Measurements from ENCODE around the gene GPRASP2.

DNA sequence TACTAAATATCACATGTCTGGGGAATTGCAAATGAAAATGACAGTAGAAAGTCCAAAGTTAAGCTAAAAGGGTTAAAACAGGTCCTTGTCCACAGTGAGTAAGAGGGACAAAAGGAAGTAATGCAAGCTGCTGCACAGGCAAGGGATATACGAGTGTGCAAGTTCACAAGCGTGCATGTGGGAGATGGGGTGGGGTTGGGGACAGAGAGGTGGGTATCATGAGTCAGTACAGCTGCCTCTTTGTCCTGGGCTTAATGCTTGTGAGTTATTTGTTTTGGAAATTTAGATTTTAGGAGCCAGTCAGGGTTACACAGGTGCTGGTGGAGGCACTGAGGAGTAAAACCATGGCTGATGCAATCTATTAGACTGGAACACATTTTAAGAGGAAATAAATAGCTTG, 3.3 kb upstream of the GPRASP2 start:
- TF ChIP-seq POLR2A (IDR thresholded peaks at IDR 0.05) = no peak
- no peak for TF ChIP-seq CTCF (IDR thresholded peaks at IDR 0.05 in 8 of 11, conservative IDR thresholded peaks at IDR 0.05 in 3 of 11)
- no peak for TF ChIP-seq POLR2AphosphoS5 (IDR thresholded peaks at IDR 0.05)
